AG04450 (cell line): ENCODE measurements around the gene TEDDM1. TPM values are rescaled to one million over a fixed set of nuclear protein-coding genes. Genes with fewer than 3 reads are reported as not detected.
"Not testable (repeated sequence)": the region's sequence is repeated elsewhere in the genome, so short reads cannot be mapped to it uniquely, and the experiment has no call there.

ENCODE experiments used
- CTCF ChIA-PET: fragments of 300-600, 350-600 bp; formaldehyde crosslinking; extraction: SDS; loops from one replicate; lab custom pipeline; 2022; ENCODE audit warnings: antibody characterized with exemption, inconsistent platforms; lab: Charles Lee
- POLR2A ChIA-PET: fragments of 350-600 bp; formaldehyde crosslinking; extraction: SDS; loops from one replicate; lab custom pipeline; 2021; ENCODE audit warnings: antibody characterized with exemption, inconsistent platforms; lab: Yijun Ruan, JAX
- DNase-seq: peaks from one replicate; pipeline ENCODE4 v3.0.0-alpha.2; 2011; ENCODE audit warnings: low read depth, low spot score
- H3K27ac ChIP-seq: one replicate; pipeline ENCODE4 v1.5.1; 2012; ENCODE audit warnings: low read depth, low read length, control low read depth
- H3K27me3 ChIP-seq: one replicate; pipeline ENCODE4 v1.6.0; 2012; ENCODE audit warnings: low read length; ENCODE audit not compliant: control insufficient read depth, insufficient read depth
- H3K4me3 ChIP-seq: 2 replicates; pipeline ENCODE4 v1.5.1; 2011; ENCODE audit warnings: mild to moderate bottlenecking, low read depth, low read length, control low read depth
- H3K9me3 ChIP-seq: 2 replicates; pipeline ENCODE4 v1.5.1; 2012; ENCODE audit warnings: low read length; ENCODE audit not compliant: control insufficient read depth, insufficient read depth
- CTCF ChIP-seq: IDR thresholded peaks from 2 replicates; pipeline ENCODE4 v1.5.1; 2011; ENCODE audit warnings: low read depth, low read length, control low read depth, inconsistent platforms
- polyA minus RNA-seq: library from RNA; depleted of rRNA, polyadenylated mRNA; stranded (reverse); fragments of >200 nt; gene quantifications from 2 replicates; pipeline ENCODE4 v1.2.3, GENCODE V29; 2011; rRNA and poly(A)+ RNA removed
- polyA plus RNA-seq: library from polyadenylated mRNA; depleted of rRNA; stranded (reverse); fragments of >200 nt; gene quantifications from 2 replicates; pipeline ENCODE4 v1.2.3, GENCODE V29; 2011; rRNA removed

The TEDDM1 gene
- polyA plus RNA-seq (not detected in 2 replicates), polyA minus RNA-seq (not detected in 2 replicates)

GRCh38 chr1:182400567-182400966 is at the start of gene TEDDM1:
Gene TEDDM1 (minus strand): TSS chr1:182400667. CDS start chr1:182400485, 182 bp downstream.
- Histone ChIP-seq H3K4me3 (no peak within 1 kb of the TSS), H3K27ac (no peak within 1 kb of the TSS), H3K27me3 (no peaks in the 10 kb centered on the region), H3K9me3 (no peaks in the 10 kb centered on the region)
- DNase-seq: no peak
- TF ChIP-seq CTCF: no peak
- CTCF ChIA-PET: interaction anchor here (1.8 to 12.0 kb wide), 2 partner anchors 256 to 318 kb away, joined by 4 to 536 read pairs; no protein-coding TSS in a partner anchor
- POLR2A ChIA-PET: interaction anchor here (2.1 kb wide), 1 partner anchor 9 kb away, joined by 6 read pairs; the partner anchor contains the start of gene GLUL

GRCh38 chr1:182450087-182450486 is 49.6 kb upstream of the TEDDM1 start, which contains the start of gene RGSL1:
Gene RGSL1 (plus strand): TSS chr1:182450146. CDS start chr1:182450166, 20 bp downstream.
- TF ChIP-seq CTCF: no peak
- H3K9me3 ChIP-seq: no peaks in the 10 kb centered on the region
- no peak within 1 kb of the TSS for H3K4me3 ChIP-seq
- no peak for DNase-seq
- no peak within 1 kb of the TSS for H3K27ac ChIP-seq
- POLR2A ChIA-PET: no interaction called here
- H3K27me3 ChIP-seq: no peaks in the 10 kb centered on the region
- CTCF ChIA-PET: no interaction called here

GRCh38 chr1:182447660-182448059 is 47.2 kb upstream of the TEDDM1 start:
- CTCF ChIA-PET: interaction anchor here (1.0 to 3.0 kb wide), 3 partner anchors 50 to 338 kb away, joined by 3 to 15 read pairs (median 3); no protein-coding TSS in a partner anchor
- POLR2A ChIA-PET: no interaction called here
- no peaks in the 10 kb centered on the region for H3K27me3 ChIP-seq
- no peak overlapping the region for H3K4me3 ChIP-seq
- no peak for TF ChIP-seq CTCF
- H3K27ac ChIP-seq: no peak overlapping the region
- no peaks in the 10 kb centered on the region for H3K9me3 ChIP-seq
- no peak for DNase-seq

- POLR2A ChIA-PET, H3K27ac ChIP-seq, H3K27me3 ChIP-seq, DNase-seq, H3K9me3 ChIP-seq, H3K4me3 ChIP-seq: not testable (repeated sequence)
- CTCF ChIA-PET: interaction anchor here (1.0 to 3.0 kb wide), 3 partner anchors 50 to 339 kb away, joined by 3 to 15 read pairs (median 3); no protein-coding TSS in a partner anchor
Measured at GRCh38 chr1:182447124-182447523, 46.7 kb upstream of the TEDDM1 start.

- H3K9me3 ChIP-seq: no peaks in the 10 kb centered on the region
- POLR2A ChIA-PET: no interaction called here
- no peak for DNase-seq
- no peaks in the 10 kb centered on the region for H3K27me3 ChIP-seq
- no peak overlapping the region for H3K4me3 ChIP-seq
- CTCF ChIA-PET: no interaction called here
- peak; percentile 75 for TF ChIP-seq CTCF
- no peak overlapping the region for H3K27ac ChIP-seq
Measured at GRCh38 chr1:182446033-182446669, 45.7 kb upstream of the TEDDM1 start.
